ENCODE measurements around the gene CDC25A.

GRCh38 chr3:48122504-48122903 is 65.7 kb downstream of the CDC25A start:
- TF ChIP-seq POLR2AphosphoS5 (IDR thresholded peaks at IDR 0.05; ENCODE audit: low read depth, low read length), result no peak
- TF ChIP-seq CEBPB (IDR thresholded peaks at IDR 0.05; ENCODE audit: low read depth, low read length), result no peak
- no peak for TF ChIP-seq KDM1A (IDR thresholded peaks at IDR 0.05; ENCODE audit: borderline replicate concordance, low read length)
- no peak for TF ChIP-seq POLR2A (IDR thresholded peaks at IDR 0.05; ENCODE audit: control extremely low read depth in 1 of 2, low read depth in 2 of 2, low read length in 2 of 2)
- TF ChIP-seq RFX5 (IDR thresholded peaks at IDR 0.05; ENCODE audit: borderline replicate concordance, low read depth, low read length), result no peak

Measured in H1 (cell line).